ENCODE data around the gene SNRNP40. TPM values are rescaled to one million over a fixed set of nuclear protein-coding genes. Genes with fewer than 3 reads are reported as not detected.

Gene SNRNP40
- total RNA-seq, 2 donors from 2014 or later, result 34.7 to 59.6 TPM

GRCh38 chr1:31327381-31327780, 30.8 kb upstream of the SNRNP40 start:
- Histone ChIP-seq H3K4me3 (no peak overlapping the region), H3K27ac (no peak overlapping the region), H3K4me1 (no peaks in the 10 kb centered on the region), H3K9ac (ENCODE audit: low read depth in 2 of 2, low read length in 2 of 2) (no peak overlapping the region), H3K9me3 (no peaks in the 10 kb centered on the region), H3K27me3 (no peaks in the 10 kb centered on the region), H3K36me3 (no peaks in the 10 kb centered on the region)
- intact Hi-C loops (cut with DNase I), result no loop called here
- no peak for DNase-seq
- no peak for TF ChIP-seq CTCF (IDR thresholded peaks at IDR 0.05)

- no peaks in the 10 kb centered on the region for H3K36me3 ChIP-seq
- H3K9ac ChIP-seq (ENCODE audit: low read depth in 2 of 2, low read length in 2 of 2), result no peak overlapping the region
- H3K4me1 ChIP-seq, result no peaks in the 10 kb centered on the region
- no peak for TF ChIP-seq CTCF (IDR thresholded peaks at IDR 0.05)
- DNase-seq, result no peak
- no peak overlapping the region for H3K4me3 ChIP-seq
- H3K9me3 ChIP-seq, result no peaks in the 10 kb centered on the region
- no peaks in the 10 kb centered on the region for H3K27me3 ChIP-seq
- intact Hi-C loops (cut with DNase I), result no loop called here
- no peak overlapping the region for H3K27ac ChIP-seq
These were observed 29.9 kb upstream of the SNRNP40 start for GRCh38 chr1:31326461-31326860.

GRCh38 chr1:31324992-31325391, 28.4 kb upstream of the SNRNP40 start:
- no peak overlapping the region for H3K4me3 ChIP-seq
- no peak overlapping the region for H3K9ac ChIP-seq (ENCODE audit: low read depth in 2 of 2, low read length in 2 of 2)
- no peaks in the 10 kb centered on the region for H3K9me3 ChIP-seq
- no peak for DNase-seq
- no peaks in the 10 kb centered on the region for H3K36me3 ChIP-seq
- H3K27me3 ChIP-seq, result no peaks in the 10 kb centered on the region
- no peaks in the 10 kb centered on the region for H3K4me1 ChIP-seq
- TF ChIP-seq CTCF (IDR thresholded peaks at IDR 0.05), result no peak
- H3K27ac ChIP-seq, result no peak overlapping the region
- intact Hi-C loops (cut with DNase I), result no loop called here

- Histone ChIP-seq H3K36me3 (no peaks in the 10 kb centered on the region), H3K4me1 (no peaks in the 10 kb centered on the region), H3K9ac (ENCODE audit: low read depth in 2 of 2, low read length in 2 of 2) (no peak overlapping the region), H3K9me3 (no peaks in the 10 kb centered on the region), H3K4me3 (no peak overlapping the region), H3K27me3 (no peaks in the 10 kb centered on the region), H3K27ac (no peak overlapping the region)
- no peak for DNase-seq
- intact Hi-C loops (cut with DNase I), result no loop called here
- TF ChIP-seq CTCF (IDR thresholded peaks at IDR 0.05), result no peak
These were observed 27.5 kb upstream of the SNRNP40 start for GRCh38 chr1:31324093-31324492.

- no peaks in the 10 kb centered on the region for H3K4me1 ChIP-seq
- no peaks in the 10 kb centered on the region for H3K9me3 ChIP-seq
- DNase-seq, result no peak
- no peak overlapping the region for H3K4me3 ChIP-seq
- no peaks in the 10 kb centered on the region for H3K27me3 ChIP-seq
- H3K9ac ChIP-seq (ENCODE audit: low read depth in 2 of 2, low read length in 2 of 2), result no peak overlapping the region
- H3K27ac ChIP-seq, result no peak overlapping the region
- intact Hi-C loops (cut with DNase I), result no loop called here
- H3K36me3 ChIP-seq, result peaks cover 3% of the 10 kb centered on the region
- no peak for TF ChIP-seq CTCF (IDR thresholded peaks at IDR 0.05)
These were observed 21.6 kb upstream of the SNRNP40 start for GRCh38 chr1:31318146-31318545.

GRCh38 chr1:31315902-31316301, 19.3 kb upstream of the SNRNP40 start:
- H3K27me3 ChIP-seq, result no peaks in the 10 kb centered on the region
- no peak overlapping the region for H3K4me3 ChIP-seq
- no peaks in the 10 kb centered on the region for H3K9me3 ChIP-seq
- H3K27ac ChIP-seq, result no peak overlapping the region
- H3K9ac ChIP-seq (ENCODE audit: low read depth in 2 of 2, low read length in 2 of 2), result no peak overlapping the region
- intact Hi-C loops (cut with DNase I), result no loop called here
- H3K4me1 ChIP-seq, result no peaks in the 10 kb centered on the region
- H3K36me3 ChIP-seq, result peaks cover 3% of the 10 kb centered on the region
- no peak for DNase-seq
- TF ChIP-seq CTCF (IDR thresholded peaks at IDR 0.05), result no peak

All from colonic mucosa (tissue), 4 donors.